GM23338 (cell line): ENCODE measurements around the gene PGAM1. TPM values are rescaled to one million over a fixed set of nuclear protein-coding genes. Genes with fewer than 3 reads are reported as not detected.

Experiments
- ATAC-seq: fragments of 200-7000 bp; cut with Tn5 transposase; 3 replicates; pipeline ENCODE4 v1.9.1; 2020
- DNase-seq: peaks from one replicate; pipeline ENCODE4 v3.0.0-alpha.2; 2015; ENCODE audit warnings: low spot score
- H2AFZ ChIP-seq: fragments of 200-600 bp; sonication (generic); 2 replicates; pipeline ENCODE4 v1.8.0; 2016; ENCODE audit warnings: antibody characterized with exemption, mild to moderate bottlenecking, moderate library complexity
- H3F3A ChIP-seq: fragments of 200-600 bp; sonication (generic); replicated peaks from 2 replicates; pipeline ENCODE4 v1.8.0; 2017; ENCODE audit warnings: antibody characterized with exemption, mixed run types, low read depth
- H3K27ac ChIP-seq: fragments of 200-600 bp; sonication (generic); 2 replicates; pipeline ENCODE4 v1.6.1; 2016; ENCODE audit warnings: low read depth
- H3K27me3 ChIP-seq: fragments of 200-600 bp; sonication (generic); 2 replicates; pipeline ENCODE4 v1.8.0; 2016; ENCODE audit warnings: mild to moderate bottlenecking, mixed run types, moderate library complexity; ENCODE audit not compliant: insufficient read depth
- H3K36me3 ChIP-seq: fragments of 200-600 bp; sonication (generic); 2 replicates; pipeline ENCODE4 v1.8.0; 2016; ENCODE audit warnings: mild to moderate bottlenecking; ENCODE audit not compliant: insufficient read depth
- H3K4me1 ChIP-seq: fragments of 200-600 bp; sonication (generic); 2 replicates; pipeline ENCODE4 v1.8.0; 2016; ENCODE audit warnings: mild to moderate bottlenecking, moderate library complexity; ENCODE audit not compliant: insufficient read depth
- H3K4me2 ChIP-seq: fragments of 200-600 bp; sonication (generic); 2 replicates; pipeline ENCODE4 v1.7.1; 2017; ENCODE audit warnings: mixed run types
- H3K4me3 ChIP-seq: fragments of 200-600 bp; sonication (generic); 2 replicates; pipeline ENCODE4 v1.6.1; 2016; ENCODE audit warnings: mixed run types
- H3K79me2 ChIP-seq: fragments of 200-600 bp; sonication (generic); replicated peaks from 2 replicates; pipeline ENCODE4 v1.8.0; 2017; ENCODE audit warnings: mild to moderate bottlenecking; ENCODE audit not compliant: insufficient read depth
- H3K9me2 ChIP-seq: fragments of 200-600 bp; sonication (generic); 2 replicates; pipeline ENCODE4 v1.8.0; 2017; ENCODE audit not compliant: insufficient read depth
- H4K20me1 ChIP-seq: fragments of 200-600 bp; sonication (generic); replicated peaks from 2 replicates; pipeline ENCODE4 v1.8.0; 2017; ENCODE audit warnings: mild to moderate bottlenecking; ENCODE audit not compliant: insufficient read depth
- H3K27ac Mint-ChIP-seq: 2 replicates; pipeline ENCODE4 v1.8.0; 2020; ENCODE audit warnings: inconsistent platforms, mild to moderate bottlenecking, moderate library complexity, mixed read lengths
- H3K27me3 Mint-ChIP-seq: 3 replicates; pipeline ENCODE4 v1.8.0; 2022; ENCODE audit warnings: low read depth, mild to moderate bottlenecking, moderate library complexity, mixed read lengths, inconsistent platforms; ENCODE audit not compliant: insufficient read depth, poor library complexity
- H3K36me3 Mint-ChIP-seq: 3 replicates; pipeline ENCODE4 v1.8.0; 2021; ENCODE audit warnings: low read depth, mild to moderate bottlenecking, inconsistent platforms, moderate library complexity, mixed read lengths
- H3K4me1 Mint-ChIP-seq: 3 replicates; pipeline ENCODE4 v1.8.0; 2020; ENCODE audit warnings: mild to moderate bottlenecking, inconsistent platforms, mixed read lengths
- H3K4me3 Mint-ChIP-seq: 3 replicates; pipeline ENCODE4 v1.8.0; 2021; ENCODE audit warnings: moderate library complexity, mild to moderate bottlenecking, inconsistent platforms, mixed read lengths
- H3K9me3 Mint-ChIP-seq: 3 replicates; pipeline ENCODE4 v1.8.0; 2020; ENCODE audit warnings: moderate library complexity, mild to moderate bottlenecking, inconsistent platforms, mixed read lengths
- CREB1 ChIP-seq: fragments of 250-450 bp; sonication (Bioruptor Pico); IDR thresholded peaks from 2 replicates; pipeline ENCODE4 v1.5.0; 2020; ENCODE audit warnings: low read depth, mild to moderate bottlenecking, moderate library complexity
- ETS1 ChIP-seq: IDR thresholded peaks from 2 replicates; pipeline ENCODE4 v1.6.1; 2016; ENCODE audit warnings: antibody characterized with exemption
- EZH2 ChIP-seq: fragments of 200-600 bp; sonication (generic); IDR thresholded peaks from one replicate; pipeline ENCODE4 v1.8.0; 2017; ENCODE audit warnings: antibody characterized with exemption, mild to moderate bottlenecking, low read depth; ENCODE audit not compliant: unreplicated experiment
- EZH2phosphoT487 ChIP-seq: fragments of 200-600 bp; sonication (generic); IDR thresholded peaks from one replicate; pipeline ENCODE4 v1.8.1; 2018; ENCODE audit warnings: antibody characterized with exemption; ENCODE audit not compliant: unreplicated experiment
- JUNB ChIP-seq: IDR thresholded peaks from one replicate; pipeline ENCODE4 v1.6.1; 2016; ENCODE audit warnings: antibody characterized with exemption; ENCODE audit not compliant: unreplicated experiment
- NANOG ChIP-seq: IDR thresholded peaks from 2 replicates; pipeline ENCODE4 v1.6.1; 2016; ENCODE audit warnings: antibody characterized with exemption, borderline replicate concordance
- POLR2AphosphoS5 ChIP-seq: IDR thresholded peaks from 2 replicates; pipeline ENCODE4 v1.6.1; 2016; ENCODE audit warnings: antibody characterized with exemption, low read depth
- ZNF114 ChIP-seq: fragments of 250-450 bp; sonication (Bioruptor Pico); IDR thresholded peaks from 2 replicates; pipeline ENCODE4 v1.5.0; 2020; ENCODE audit warnings: mild to moderate bottlenecking, moderate library complexity
- ZNF331 ChIP-seq: fragments of 250-450 bp; sonication (Bioruptor Pico); IDR thresholded peaks from 2 replicates; pipeline ENCODE4 v1.5.0; 2020; ENCODE audit warnings: low read depth, mild to moderate bottlenecking, moderate library complexity
- polyA plus RNA-seq: library from polyadenylated mRNA; unstranded; fragments of >200 nt; fragmentation: Nextera tagmentation; extraction: Ambion mirVana; gene quantifications from 2 replicates; pipeline ENCODE4 v1.2.1, GENCODE V29; 2016
- total RNA-seq: library from RNA; depleted of rRNA; stranded (reverse); fragments of >200 nt; shearing (Covaris generic); gene quantifications from 2 replicates; pipeline ENCODE4 v1.2.3, GENCODE V29; 2014
- TF ChIP-seq, protein P1 (sequence below): IDR thresholded peaks from one replicate; pipeline ENCODE4 v1.6.1; 2018; ENCODE audit warnings: antibody characterized with exemption; ENCODE audit not compliant: unreplicated experiment
- TF ChIP-seq, protein P2 (sequence below): fragments of 250-450 bp; sonication (Bioruptor Pico); IDR thresholded peaks from 2 replicates; pipeline ENCODE4 v1.5.0; 2020; ENCODE audit warnings: mild to moderate bottlenecking, moderate library complexity

The PGAM1 gene
- total and polyA plus RNA-seq, 2 experiments from 2014 or later, result 497 to 930 TPM

DNA sequence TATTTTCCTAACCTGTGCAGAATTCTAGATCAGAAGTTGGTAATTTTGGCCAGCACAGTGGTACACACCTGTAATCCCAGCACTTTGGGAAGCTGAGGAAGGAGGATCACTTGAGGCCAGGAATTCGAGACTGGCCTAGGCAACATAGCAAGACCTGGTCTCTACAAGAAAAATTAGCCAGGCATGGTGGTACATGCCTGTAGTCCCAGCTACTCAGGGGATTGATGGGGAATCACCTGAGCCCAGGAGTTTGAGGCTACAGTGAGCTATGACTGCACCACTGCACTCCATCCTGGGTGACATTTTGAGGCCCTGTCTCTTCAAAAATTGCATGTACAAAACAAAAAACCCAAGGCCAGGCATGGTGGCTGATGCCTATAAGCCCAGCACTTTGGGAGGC is 8.6 kb downstream of the PGAM1 start:
- Histone ChIP-seq H4K20me1 (peaks cover 29% of the 10 kb centered on the region), H2AFZ (no peak overlapping the region), H3K27me3 (no peaks in the 10 kb centered on the region), H3K79me2 (peaks cover 17% of the 10 kb centered on the region), H3K27ac (peak overlapping the region; percentile 55), H3K9me2 (no peaks in the 10 kb centered on the region), H3K4me3 (no peak overlapping the region), H3K4me1 (no peaks in the 10 kb centered on the region), H3K36me3 (peaks cover 53% of the 10 kb centered on the region), H3F3A (peaks cover 53% of the 10 kb centered on the region), H3K4me2 (no peak overlapping the region)
- DNase-seq, result no peak
- Mint-ChIP-seq H3K9me3 (no peaks in the 10 kb centered on the region), H3K27ac (peak overlapping the region; percentile 67; the same call in 1 of the 2 replicates), H3K27me3 (peaks cover 11% of the 10 kb centered on the region), H3K4me3 (no peak overlapping the region), H3K36me3 (peaks cover 90% of the 10 kb centered on the region), H3K4me1 (no peaks in the 10 kb centered on the region)
- peak; percentile 31 for ATAC-seq
- no peak for TF ChIP-seq CREB1 (CRISPR knock-in tag)
- TF ChIP-seq POLR2AphosphoS5, result peak; percentile 29; the same call in 1 of the 2 replicates

DNA sequence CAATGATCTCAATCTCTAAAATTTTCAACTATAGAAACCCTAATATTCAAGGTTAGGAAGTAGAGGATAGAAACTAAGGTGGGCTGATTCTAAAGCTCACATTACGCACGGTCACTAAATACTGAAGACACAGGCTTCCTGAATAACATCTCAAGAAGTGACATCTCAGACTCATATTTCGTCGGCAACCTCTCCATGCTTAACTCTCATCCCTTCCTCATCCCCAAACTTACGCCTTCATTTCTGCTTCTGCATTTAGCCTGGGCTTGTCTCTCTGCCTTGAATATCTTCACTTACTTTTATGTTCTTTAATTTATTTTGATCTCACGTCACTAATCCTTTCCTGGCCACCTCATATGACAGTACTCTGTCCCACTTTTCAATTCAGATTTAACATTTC is 9.2 kb downstream of the PGAM1 start:
- peaks cover 46% of the 10 kb centered on the region for H3F3A ChIP-seq
- H3K4me3 ChIP-seq, result no peak overlapping the region
- H2AFZ ChIP-seq, result no peak overlapping the region
- Mint-ChIP-seq H3K27me3 (peaks cover 11% of the 10 kb centered on the region), H3K4me1 (no peaks in the 10 kb centered on the region), H3K4me3 (no peak overlapping the region), H3K36me3 (peaks cover 90% of the 10 kb centered on the region), H3K27ac (no peak overlapping the region), H3K9me3 (no peaks in the 10 kb centered on the region)
- DNase-seq, result no peak
- peaks cover 53% of the 10 kb centered on the region for H3K36me3 ChIP-seq
- peak overlapping the region; percentile 55; the same call in 1 of the 2 replicates for H3K27ac ChIP-seq
- peaks cover 22% of the 10 kb centered on the region for H4K20me1 ChIP-seq
- no peaks in the 10 kb centered on the region for H3K27me3 ChIP-seq
- peaks cover 11% of the 10 kb centered on the region for H3K79me2 ChIP-seq
- H3K9me2 ChIP-seq, result no peaks in the 10 kb centered on the region
- no peak overlapping the region for H3K4me2 ChIP-seq
- ATAC-seq, result no peak
- no peaks in the 10 kb centered on the region for H3K4me1 ChIP-seq
- TF ChIP-seq EZH2, result no peak
- TF ChIP-seq, protein P1, sequence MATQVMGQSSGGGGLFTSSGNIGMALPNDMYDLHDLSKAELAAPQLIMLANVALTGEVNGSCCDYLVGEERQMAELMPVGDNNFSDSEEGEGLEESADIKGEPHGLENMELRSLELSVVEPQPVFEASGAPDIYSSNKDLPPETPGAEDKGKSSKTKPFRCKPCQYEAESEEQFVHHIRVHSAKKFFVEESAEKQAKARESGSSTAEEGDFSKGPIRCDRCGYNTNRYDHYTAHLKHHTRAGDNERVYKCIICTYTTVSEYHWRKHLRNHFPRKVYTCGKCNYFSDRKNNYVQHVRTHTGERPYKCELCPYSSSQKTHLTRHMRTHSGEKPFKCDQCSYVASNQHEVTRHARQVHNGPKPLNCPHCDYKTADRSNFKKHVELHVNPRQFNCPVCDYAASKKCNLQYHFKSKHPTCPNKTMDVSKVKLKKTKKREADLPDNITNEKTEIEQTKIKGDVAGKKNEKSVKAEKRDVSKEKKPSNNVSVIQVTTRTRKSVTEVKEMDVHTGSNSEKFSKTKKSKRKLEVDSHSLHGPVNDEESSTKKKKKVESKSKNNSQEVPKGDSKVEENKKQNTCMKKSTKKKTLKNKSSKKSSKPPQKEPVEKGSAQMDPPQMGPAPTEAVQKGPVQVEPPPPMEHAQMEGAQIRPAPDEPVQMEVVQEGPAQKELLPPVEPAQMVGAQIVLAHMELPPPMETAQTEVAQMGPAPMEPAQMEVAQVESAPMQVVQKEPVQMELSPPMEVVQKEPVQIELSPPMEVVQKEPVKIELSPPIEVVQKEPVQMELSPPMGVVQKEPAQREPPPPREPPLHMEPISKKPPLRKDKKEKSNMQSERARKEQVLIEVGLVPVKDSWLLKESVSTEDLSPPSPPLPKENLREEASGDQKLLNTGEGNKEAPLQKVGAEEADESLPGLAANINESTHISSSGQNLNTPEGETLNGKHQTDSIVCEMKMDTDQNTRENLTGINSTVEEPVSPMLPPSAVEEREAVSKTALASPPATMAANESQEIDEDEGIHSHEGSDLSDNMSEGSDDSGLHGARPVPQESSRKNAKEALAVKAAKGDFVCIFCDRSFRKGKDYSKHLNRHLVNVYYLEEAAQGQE, result no peak
- TF ChIP-seq, protein P2, sequence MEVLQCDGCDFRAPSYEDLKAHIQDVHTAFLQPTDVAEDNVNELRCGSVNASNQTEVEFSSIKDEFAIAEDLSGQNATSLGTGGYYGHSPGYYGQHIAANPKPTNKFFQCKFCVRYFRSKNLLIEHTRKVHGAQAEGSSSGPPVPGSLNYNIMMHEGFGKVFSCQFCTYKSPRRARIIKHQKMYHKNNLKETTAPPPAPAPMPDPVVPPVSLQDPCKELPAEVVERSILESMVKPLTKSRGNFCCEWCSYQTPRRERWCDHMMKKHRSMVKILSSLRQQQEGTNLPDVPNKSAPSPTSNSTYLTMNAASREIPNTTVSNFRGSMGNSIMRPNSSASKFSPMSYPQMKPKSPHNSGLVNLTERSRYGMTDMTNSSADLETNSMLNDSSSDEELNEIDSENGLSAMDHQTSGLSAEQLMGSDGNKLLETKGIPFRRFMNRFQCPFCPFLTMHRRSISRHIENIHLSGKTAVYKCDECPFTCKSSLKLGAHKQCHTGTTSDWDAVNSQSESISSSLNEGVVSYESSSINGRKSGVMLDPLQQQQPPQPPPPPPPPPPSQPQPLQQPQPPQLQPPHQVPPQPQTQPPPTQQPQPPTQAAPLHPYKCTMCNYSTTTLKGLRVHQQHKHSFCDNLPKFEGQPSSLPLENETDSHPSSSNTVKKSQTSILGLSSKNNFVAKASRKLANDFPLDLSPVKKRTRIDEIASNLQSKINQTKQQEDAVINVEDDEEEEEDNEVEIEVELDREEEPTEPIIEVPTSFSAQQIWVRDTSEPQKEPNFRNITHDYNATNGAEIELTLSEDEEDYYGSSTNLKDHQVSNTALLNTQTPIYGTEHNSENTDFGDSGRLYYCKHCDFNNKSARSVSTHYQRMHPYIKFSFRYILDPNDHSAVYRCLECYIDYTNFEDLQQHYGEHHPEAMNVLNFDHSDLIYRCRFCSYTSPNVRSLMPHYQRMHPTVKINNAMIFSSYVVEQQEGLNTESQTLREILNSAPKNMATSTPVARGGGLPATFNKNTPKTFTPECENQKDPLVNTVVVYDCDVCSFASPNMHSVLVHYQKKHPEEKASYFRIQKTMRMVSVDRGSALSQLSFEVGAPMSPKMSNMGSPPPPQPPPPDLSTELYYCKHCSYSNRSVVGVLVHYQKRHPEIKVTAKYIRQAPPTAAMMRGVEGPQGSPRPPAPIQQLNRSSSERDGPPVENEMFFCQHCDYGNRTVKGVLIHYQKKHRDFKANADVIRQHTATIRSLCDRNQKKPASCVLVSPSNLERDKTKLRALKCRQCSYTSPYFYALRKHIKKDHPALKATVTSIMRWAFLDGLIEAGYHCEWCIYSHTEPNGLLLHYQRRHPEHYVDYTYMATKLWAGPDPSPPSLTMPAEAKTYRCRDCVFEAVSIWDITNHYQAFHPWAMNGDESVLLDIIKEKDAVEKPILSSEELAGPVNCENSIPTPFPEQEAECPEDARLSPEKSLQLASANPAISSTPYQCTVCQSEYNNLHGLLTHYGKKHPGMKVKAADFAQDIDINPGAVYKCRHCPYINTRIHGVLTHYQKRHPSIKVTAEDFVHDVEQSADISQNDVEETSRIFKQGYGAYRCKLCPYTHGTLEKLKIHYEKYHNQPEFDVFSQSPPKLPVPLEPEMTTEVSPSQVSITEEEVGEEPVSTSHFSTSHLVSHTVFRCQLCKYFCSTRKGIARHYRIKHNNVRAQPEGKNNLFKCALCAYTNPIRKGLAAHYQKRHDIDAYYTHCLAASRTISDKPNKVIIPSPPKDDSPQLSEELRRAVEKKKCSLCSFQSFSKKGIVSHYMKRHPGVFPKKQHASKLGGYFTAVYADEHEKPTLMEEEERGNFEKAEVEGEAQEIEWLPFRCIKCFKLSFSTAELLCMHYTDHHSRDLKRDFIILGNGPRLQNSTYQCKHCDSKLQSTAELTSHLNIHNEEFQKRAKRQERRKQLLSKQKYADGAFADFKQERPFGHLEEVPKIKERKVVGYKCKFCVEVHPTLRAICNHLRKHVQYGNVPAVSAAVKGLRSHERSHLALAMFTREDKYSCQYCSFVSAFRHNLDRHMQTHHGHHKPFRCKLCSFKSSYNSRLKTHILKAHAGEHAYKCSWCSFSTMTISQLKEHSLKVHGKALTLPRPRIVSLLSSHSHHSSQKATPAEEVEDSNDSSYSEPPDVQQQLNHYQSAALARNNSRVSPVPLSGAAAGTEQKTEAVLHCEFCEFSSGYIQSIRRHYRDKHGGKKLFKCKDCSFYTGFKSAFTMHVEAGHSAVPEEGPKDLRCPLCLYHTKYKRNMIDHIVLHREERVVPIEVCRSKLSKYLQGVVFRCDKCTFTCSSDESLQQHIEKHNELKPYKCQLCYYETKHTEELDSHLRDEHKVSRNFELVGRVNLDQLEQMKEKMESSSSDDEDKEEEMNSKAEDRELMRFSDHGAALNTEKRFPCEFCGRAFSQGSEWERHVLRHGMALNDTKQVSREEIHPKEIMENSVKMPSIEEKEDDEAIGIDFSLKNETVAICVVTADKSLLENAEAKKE (CRISPR knock-in tag), result no peak
- TF ChIP-seq ZNF331 (CRISPR knock-in tag), result no peak
- no peak for TF ChIP-seq ETS1
- no peak for TF ChIP-seq CREB1 (CRISPR knock-in tag)
- no peak for TF ChIP-seq POLR2AphosphoS5
- no peak for TF ChIP-seq ZNF114
- TF ChIP-seq EZH2phosphoT487, result no peak
- no peak for TF ChIP-seq JUNB
- TF ChIP-seq NANOG, result no peak
